GM21447 (cell line): Measurements from ENCODE around the gene C1GALT1C1L.
"Not testable (repeated sequence)": the region's sequence is repeated elsewhere in the genome, so short reads cannot be mapped to it uniquely, and the experiment has no call there.

ENCODE experiments used
- ATAC-seq: cut with Tn5 transposase; IDR thresholded peaks from one replicate; pipeline ENCODE4 v1.9.1; 2021; ENCODE audit not compliant: unreplicated experiment

The C1GALT1C1L gene

DNA sequence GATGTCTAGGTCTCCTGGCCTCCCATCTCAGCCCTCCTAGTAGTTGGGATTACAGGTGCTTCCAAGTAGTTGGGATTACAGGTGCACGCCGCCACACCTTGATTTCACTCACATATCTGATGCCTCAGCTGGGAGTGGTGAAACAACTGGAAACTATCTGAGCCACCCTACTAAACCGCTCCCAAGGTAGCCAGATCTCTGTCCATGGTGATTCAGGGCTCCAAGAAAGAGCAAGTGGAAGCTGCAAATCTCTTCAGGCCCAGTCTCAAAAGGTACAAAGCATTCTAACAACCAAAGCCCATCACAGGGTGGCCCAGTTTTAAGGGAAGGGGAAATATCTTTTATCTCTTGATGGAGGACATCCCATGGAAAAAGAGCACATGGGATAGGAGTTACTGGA, 19.0 kb downstream of the C1GALT1C1L start:
- ATAC-seq = no peak

DNA sequence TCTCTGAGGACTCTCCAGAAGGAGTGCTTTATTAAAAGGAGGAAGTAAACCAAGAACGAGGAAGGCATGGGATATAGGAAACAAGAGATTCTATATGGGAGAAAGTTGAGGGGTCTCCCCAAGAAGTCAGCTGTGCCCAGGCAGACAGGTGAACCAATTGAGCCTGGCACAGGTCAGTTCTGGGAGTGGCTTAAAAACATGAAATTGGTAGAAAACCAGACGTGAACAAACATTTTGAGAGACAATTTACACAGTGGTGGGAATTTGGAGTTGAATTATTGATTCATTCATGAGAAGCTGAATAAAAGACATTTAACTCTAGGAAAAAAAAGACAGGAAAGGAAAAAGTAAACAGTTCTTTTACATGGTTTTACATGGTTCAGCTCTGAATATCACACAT, 22.7 kb downstream of the C1GALT1C1L start:
- ATAC-seq = no peak

GRCh38 chr2:43648994-43649701, 27.1 kb downstream of the C1GALT1C1L start:
- no peak for ATAC-seq

DNA sequence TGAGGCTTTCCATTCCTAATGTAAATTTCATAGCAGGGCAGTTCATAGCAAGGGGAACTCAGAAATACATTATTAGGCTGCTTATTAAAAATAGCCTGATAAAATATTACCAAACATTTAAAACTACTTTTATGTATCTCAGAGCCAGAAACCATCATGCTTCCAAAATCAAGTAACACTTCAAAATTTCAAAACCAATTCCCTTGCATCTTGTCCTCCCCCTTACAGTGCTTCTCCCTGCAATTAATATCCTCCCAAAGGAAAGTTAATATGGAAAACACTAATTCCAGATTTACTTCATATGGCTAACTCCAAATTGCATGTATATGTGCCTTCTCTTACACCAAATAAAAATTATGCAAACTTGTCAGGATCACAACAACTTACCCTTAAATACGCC, 32.5 kb downstream of the C1GALT1C1L start:
- ATAC-seq = no peak

GRCh38 chr2:43642363-43642762, 33.9 kb downstream of the C1GALT1C1L start:
- ATAC-seq = no peak

DNA sequence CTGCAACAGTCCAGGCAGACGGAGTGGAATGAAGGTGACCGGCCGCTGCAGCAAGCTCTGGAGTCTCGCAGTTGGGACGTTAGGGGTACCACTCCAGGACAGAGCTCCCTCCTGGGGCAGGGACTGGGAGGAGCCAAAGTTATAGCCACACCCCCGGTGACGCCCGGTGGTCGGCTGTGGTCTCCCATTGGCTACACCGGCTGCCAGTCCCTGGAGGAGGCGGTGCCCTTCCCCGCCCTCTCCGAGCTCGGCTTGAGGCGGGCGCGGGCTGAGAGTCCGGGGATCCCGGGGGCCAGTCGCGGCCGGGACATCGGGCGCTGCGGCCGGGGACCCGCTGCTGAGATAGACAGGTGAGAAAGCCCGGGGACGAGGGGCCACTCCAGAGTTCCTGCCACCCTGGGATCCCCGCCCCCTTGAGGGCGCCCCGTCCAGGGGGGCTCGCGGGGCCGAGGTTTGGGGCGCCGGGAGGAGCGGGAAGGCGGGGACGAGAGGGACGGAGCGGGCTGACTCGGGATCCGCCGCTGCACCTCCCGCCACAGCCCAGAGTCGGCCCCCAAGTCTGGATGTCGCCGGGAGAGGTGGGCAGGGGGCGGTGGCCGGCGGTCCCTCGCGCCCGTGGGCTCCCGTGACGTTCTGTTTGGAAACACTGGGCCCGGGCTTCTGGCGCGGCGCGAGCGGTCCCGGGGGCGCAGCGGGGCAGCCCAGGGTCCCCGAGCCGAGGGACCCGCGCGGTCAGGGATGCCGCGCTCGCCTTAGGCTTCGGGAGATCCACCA, 39.0 kb downstream of the C1GALT1C1L start, which contains the start of gene PLEKHH2:
PLEKHH2 (plus strand) TSS at position 231 of the 774 bp plus-strand sequence. CDS start 7,414 bp downstream, outside the sequence.
- ATAC-seq = peak; percentile 100

DNA sequence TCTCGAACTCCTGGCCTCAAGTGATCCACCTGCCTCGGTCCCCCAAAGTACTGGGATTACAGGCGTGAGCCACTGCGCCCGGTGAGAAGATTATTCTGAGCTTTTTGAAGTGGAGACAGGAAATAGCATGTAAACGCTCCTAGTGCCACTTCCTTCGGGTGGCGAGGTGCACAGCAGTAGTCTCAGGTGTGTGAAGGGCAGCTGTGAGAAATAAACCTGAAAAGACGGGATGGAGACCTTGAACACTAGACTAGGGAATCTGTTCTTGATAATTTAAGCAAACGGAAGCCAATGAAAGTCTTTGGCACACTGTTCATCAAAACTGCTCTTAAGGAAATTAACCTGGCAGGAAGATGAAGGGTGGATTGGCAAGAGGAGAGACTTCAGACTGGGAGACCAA, 39.6 kb downstream of the C1GALT1C1L start:
- ATAC-seq = no peak

- ATAC-seq = not testable (repeated sequence)
These were observed 40.1 kb downstream of the C1GALT1C1L start for GRCh38 chr2:43636153-43636552.

GRCh38 chr2:43634604-43635306, 41.5 kb downstream of the C1GALT1C1L start:
- ATAC-seq = no peak

DNA sequence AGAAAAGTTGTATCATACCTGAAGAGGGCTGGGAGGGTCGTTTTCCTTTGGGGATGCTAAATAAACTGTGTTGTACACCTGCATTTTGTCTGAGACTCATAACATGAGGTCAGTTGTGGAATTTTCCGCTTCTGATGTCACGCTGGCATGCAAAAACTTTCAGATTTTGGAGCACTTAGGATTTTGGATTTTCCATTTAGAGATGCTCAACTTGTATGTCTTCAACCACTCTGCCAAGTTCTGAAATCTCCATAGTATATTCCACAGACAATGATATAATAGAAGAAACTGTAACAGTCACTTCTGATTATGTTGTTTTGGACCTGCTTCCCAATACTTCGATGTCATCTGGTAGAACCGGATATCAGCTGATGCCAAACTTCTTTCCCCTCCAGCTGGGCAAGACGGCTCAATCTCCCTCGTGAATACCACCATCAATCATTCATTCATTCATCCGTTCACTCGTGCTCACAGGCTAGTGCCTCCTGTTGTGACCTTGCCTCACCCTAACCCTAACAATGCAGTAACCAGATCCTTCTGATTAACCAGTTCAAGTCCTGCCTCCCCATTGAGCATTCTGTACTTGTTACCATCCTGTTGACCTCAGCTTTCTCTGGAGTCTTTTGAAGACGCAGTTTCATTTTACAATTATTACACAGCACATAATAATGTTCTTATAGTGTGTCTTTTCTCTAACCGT, 44.5 kb downstream of the C1GALT1C1L start:
- no peak for ATAC-seq
